GM19193 (cell line): ENCODE measurements around the gene RPS6KA4.

ENCODE experiments used
- POLR2A ChIP-seq: IDR thresholded peaks from 4 replicates; pipeline ENCODE4 v1.6.1; 2011; ENCODE audit not compliant: insufficient read depth, insufficient read length; ENCODE audit errors: extremely low read depth

The RPS6KA4 gene

GRCh38 chr11:64406221-64406946, 47.4 kb downstream of the RPS6KA4 start:
- TF ChIP-seq POLR2A, result no peak

- no peak for TF ChIP-seq POLR2A
Measured at GRCh38 chr11:64407221-64407620, 48.3 kb downstream of the RPS6KA4 start.

- no peak for TF ChIP-seq POLR2A
Measured at GRCh38 chr11:64407630-64408029, 48.7 kb downstream of the RPS6KA4 start.

- no peak for TF ChIP-seq POLR2A
Measured at GRCh38 chr11:64409278-64409677, 50.3 kb downstream of the RPS6KA4 start.

- TF ChIP-seq POLR2A, result no peak
Measured at GRCh38 chr11:64409707-64410403, 50.9 kb downstream of the RPS6KA4 start.

- no peak for TF ChIP-seq POLR2A
Measured at GRCh38 chr11:64410404-64410734, 51.4 kb downstream of the RPS6KA4 start.

- no peak for TF ChIP-seq POLR2A
Measured at GRCh38 chr11:64413417-64413816, 54.5 kb downstream of the RPS6KA4 start.

- no peak for TF ChIP-seq POLR2A
Measured at GRCh38 chr11:64415286-64415685, 56.3 kb downstream of the RPS6KA4 start.

- TF ChIP-seq POLR2A, result no peak
Measured at GRCh38 chr11:64415996-64416728, 57.2 kb downstream of the RPS6KA4 start.

- no peak for TF ChIP-seq POLR2A
Measured at GRCh38 chr11:64419257-64419790, 60.4 kb downstream of the RPS6KA4 start.

GRCh38 chr11:64419818-64420485, 61.0 kb downstream of the RPS6KA4 start:
- TF ChIP-seq POLR2A, result no peak
